A673 (cell line): ENCODE data around the gene KIF4A. TPM values are rescaled to one million over a fixed set of nuclear protein-coding genes. Genes with fewer than 3 reads are reported as not detected.
"Not testable (repeated sequence)": the region's sequence is repeated elsewhere in the genome, so short reads cannot be mapped to it uniquely, and the experiment has no call there.

Experiments
- BruUV-seq: library from RNA; stranded (reverse); fragments of 400-500 nt; replicated peaks from 2 replicates; lab custom pipeline; 2021; lab: Mats Ljungman, UMichigan
- CTCF ChIA-PET: fragments of 300-600 bp; sonication (Branson Sonifier 250); formaldehyde crosslinking; loops from one replicate; lab custom pipeline; 2022; ENCODE audit warnings: antibody characterized with exemption; lab: Charles Lee
- POLR2A ChIA-PET: fragments of 300-600 bp; sonication (Branson Sonifier 250); formaldehyde crosslinking; loops from one replicate; lab custom pipeline; 2022; ENCODE audit warnings: antibody characterized with exemption; ENCODE audit not compliant: low non-redundant PET; lab: Charles Lee
- DNase-seq: peaks from one replicate; pipeline ENCODE4 v3.0.0-alpha.2; 2015; ENCODE audit warnings: low spot score
- H3K27ac ChIP-seq: fragments of 200-600 bp; sonication (generic); 2 replicates; pipeline ENCODE4 v1.5.1; 2016; ENCODE audit warnings: mixed run types, low read depth, mild to moderate bottlenecking, mixed read lengths, antibody characterized with exemption, low read length; ENCODE audit not compliant: poor library complexity, severe bottlenecking
- H3K27me3 ChIP-seq: fragments of 200-600 bp; sonication (generic); replicated peaks from 2 replicates; pipeline ENCODE4 v1.6.1; 2017; ENCODE audit warnings: mixed run types, low read depth, mild to moderate bottlenecking, mixed read lengths, antibody characterized with exemption, low read length; ENCODE audit not compliant: insufficient read depth, poor library complexity
- H3K36me3 ChIP-seq: fragments of 200-600 bp; sonication (generic); 2 replicates; pipeline ENCODE4 v1.6.1; 2016; ENCODE audit warnings: mixed run types, mild to moderate bottlenecking, mixed read lengths, antibody characterized with exemption, low read length; ENCODE audit not compliant: insufficient read depth, poor library complexity, severe bottlenecking
- H3K4me1 ChIP-seq: fragments of 200-600 bp; sonication (generic); 2 replicates; pipeline ENCODE4 v1.6.1; 2017; ENCODE audit warnings: mixed run types, mild to moderate bottlenecking, mixed read lengths, antibody characterized with exemption, low read length; ENCODE audit not compliant: insufficient read depth, poor library complexity, severe bottlenecking
- H3K4me3 ChIP-seq: fragments of 200-600 bp; sonication (generic); 2 replicates; pipeline ENCODE4 v1.5.1; 2016; ENCODE audit warnings: low read depth, mixed run types, mild to moderate bottlenecking, mixed read lengths, low read length; ENCODE audit not compliant: poor library complexity, severe bottlenecking
- H3K9me3 ChIP-seq: fragments of 200-600 bp; sonication (generic); 2 replicates; pipeline ENCODE4 v1.6.1; 2016; ENCODE audit warnings: mixed run types, low read depth, mild to moderate bottlenecking, mixed read lengths, antibody characterized with exemption, low read length; ENCODE audit not compliant: poor library complexity, severe bottlenecking
- EZH2 ChIP-seq: fragments of 200-600 bp; sonication (generic); IDR thresholded peaks from 2 replicates; pipeline ENCODE4 v1.6.1; 2017; ENCODE audit warnings: borderline replicate concordance, low read depth, mild to moderate bottlenecking, mixed read lengths, antibody characterized with exemption, low read length; ENCODE audit not compliant: poor library complexity, severe bottlenecking
- intact Hi-C: fragments of 100-400 bp; cut with micrococcal nuclease; formaldehyde crosslinking; loops from one replicate; pipeline ENCODE4 v1.10.0; 2022; ENCODE audit not compliant: unreplicated experiment
- total RNA-seq: library from RNA; stranded (reverse); gene quantifications from 2 replicates; pipeline ENCODE4 v1.2.3, GENCODE V29; 2021
- TF ChIP-seq, protein P1 (sequence below): fragments of 300-800, 200-600 bp; sonication (generic); conservative IDR thresholded peaks from 2 replicates; pipeline ENCODE4 v1.5.1; 2017; ENCODE audit warnings: low read depth, mild to moderate bottlenecking, antibody characterized with exemption, low read length, moderate library complexity, mixed read lengths

Gene KIF4A
- total RNA-seq, 1 experiment from 2014 or later: 76.7 TPM

- ChIA-PET POLR2A (no interaction called here), CTCF (no interaction called here)
- Histone ChIP-seq H3K27ac (no peak overlapping the region), H3K4me1 (no peaks in the 10 kb centered on the region), H3K4me3 (no peak overlapping the region), H3K27me3 (no peaks in the 10 kb centered on the region), H3K9me3 (no peaks in the 10 kb centered on the region), H3K36me3 (peaks cover 4% of the 10 kb centered on the region)
- intact Hi-C loops: no loop called here
- no peak for DNase-seq
- TF ChIP-seq, protein P1, sequence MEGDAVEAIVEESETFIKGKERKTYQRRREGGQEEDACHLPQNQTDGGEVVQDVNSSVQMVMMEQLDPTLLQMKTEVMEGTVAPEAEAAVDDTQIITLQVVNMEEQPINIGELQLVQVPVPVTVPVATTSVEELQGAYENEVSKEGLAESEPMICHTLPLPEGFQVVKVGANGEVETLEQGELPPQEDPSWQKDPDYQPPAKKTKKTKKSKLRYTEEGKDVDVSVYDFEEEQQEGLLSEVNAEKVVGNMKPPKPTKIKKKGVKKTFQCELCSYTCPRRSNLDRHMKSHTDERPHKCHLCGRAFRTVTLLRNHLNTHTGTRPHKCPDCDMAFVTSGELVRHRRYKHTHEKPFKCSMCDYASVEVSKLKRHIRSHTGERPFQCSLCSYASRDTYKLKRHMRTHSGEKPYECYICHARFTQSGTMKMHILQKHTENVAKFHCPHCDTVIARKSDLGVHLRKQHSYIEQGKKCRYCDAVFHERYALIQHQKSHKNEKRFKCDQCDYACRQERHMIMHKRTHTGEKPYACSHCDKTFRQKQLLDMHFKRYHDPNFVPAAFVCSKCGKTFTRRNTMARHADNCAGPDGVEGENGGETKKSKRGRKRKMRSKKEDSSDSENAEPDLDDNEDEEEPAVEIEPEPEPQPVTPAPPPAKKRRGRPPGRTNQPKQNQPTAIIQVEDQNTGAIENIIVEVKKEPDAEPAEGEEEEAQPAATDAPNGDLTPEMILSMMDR: no peak
- TF ChIP-seq EZH2: no peak
- no TSS peak for BruUV-seq
These were observed 69.6 kb downstream of the KIF4A start for GRCh38 chrX:70359458-70359857.

- Histone ChIP-seq H3K27ac (no peak overlapping the region), H3K4me1 (no peaks in the 10 kb centered on the region), H3K36me3 (no peaks in the 10 kb centered on the region), H3K4me3 (no peak overlapping the region), H3K27me3 (no peaks in the 10 kb centered on the region), H3K9me3 (no peaks in the 10 kb centered on the region)
- intact Hi-C loops: no loop called here
- DNase-seq: no peak
- no TSS peak for BruUV-seq
- TF ChIP-seq EZH2: no peak
- TF ChIP-seq, protein P1: no peak
- CTCF ChIA-PET: no interaction called here
- POLR2A ChIA-PET: no interaction called here
These were observed 70.5 kb downstream of the KIF4A start for GRCh38 chrX:70360366-70360765.

DNA sequence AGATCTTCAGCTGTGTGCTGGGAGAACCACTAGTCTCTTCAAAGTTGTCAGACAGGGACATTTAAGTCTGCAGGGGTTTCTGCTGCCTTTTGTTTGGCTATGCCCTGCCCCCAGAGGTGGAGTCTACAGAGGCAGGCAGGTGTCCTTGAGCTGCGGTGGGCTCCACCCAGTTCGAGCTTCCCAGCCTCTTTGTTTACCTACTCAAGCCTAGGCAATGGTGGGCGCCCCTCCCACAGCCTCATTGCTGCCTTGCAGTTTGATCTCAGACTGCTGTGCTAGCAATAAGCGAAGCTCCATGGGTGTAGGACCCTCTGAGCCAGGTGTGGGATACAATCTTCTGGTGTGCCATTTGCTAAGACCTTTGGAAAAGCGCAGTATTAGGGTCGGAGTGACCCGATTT lies 78.8 kb downstream of the KIF4A start:
- DNase-seq, H3K36me3 ChIP-seq, H3K27ac ChIP-seq, H3K4me1 ChIP-seq, POLR2A ChIA-PET, H3K9me3 ChIP-seq, intact Hi-C loops, CTCF ChIA-PET, H3K27me3 ChIP-seq, BruUV-seq, H3K4me3 ChIP-seq: not testable (repeated sequence)

DNA sequence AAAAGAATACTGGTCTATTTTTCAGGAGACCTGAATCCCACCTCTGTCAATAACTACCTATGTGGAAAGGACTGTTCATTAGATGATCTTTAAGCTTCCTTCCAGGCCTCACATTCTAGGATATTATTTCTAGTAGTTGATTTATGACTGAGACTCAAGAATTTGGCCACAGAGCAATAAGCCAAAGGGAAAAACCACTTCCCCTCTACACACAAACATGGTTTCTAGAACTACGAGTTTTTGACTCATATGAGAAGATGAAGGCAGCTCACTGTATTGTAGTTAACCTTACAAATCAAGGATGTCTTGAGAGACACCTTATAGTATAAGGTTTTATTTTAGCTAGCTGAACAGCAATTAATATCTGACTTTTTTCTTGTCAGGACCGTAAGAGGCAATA lies 96.3 kb downstream of the KIF4A start:
- no peak for DNase-seq
- POLR2A ChIA-PET: no interaction called here
- Histone ChIP-seq H3K4me3 (no peak overlapping the region), H3K27me3 (no peaks in the 10 kb centered on the region), H3K36me3 (peaks cover 18% of the 10 kb centered on the region), H3K27ac (no peak overlapping the region), H3K9me3 (no peaks in the 10 kb centered on the region), H3K4me1 (no peaks in the 10 kb centered on the region)
- intact Hi-C loops: no loop called here
- TF ChIP-seq, protein P1: no peak
- TF ChIP-seq EZH2: no peak
- BruUV-seq: no TSS peak
- CTCF ChIA-PET: no interaction called here
